VCaP (cell line): Measurements from ENCODE around the gene UBE2Q2.
"Not testable (repeated sequence)": the region's sequence is repeated elsewhere in the genome, so short reads cannot be mapped to it uniquely, and the experiment has no call there.

Source experiments
- H3K27ac ChIP-seq: fragments of 450-650 bp; 2 replicates; pipeline ENCODE4 v1.5.1; 2017
- CTCF ChIP-seq: fragments of 450-650 bp; conservative IDR thresholded peaks from 2 replicates; pipeline ENCODE4 v1.5.1; 2017; ENCODE audit warnings: mild to moderate bottlenecking, moderate library complexity

UBE2Q2 gene

GRCh38 chr15:75842722-75843677 lies at the start of gene UBE2Q2:
Gene UBE2Q2, plus strand, starts transcription at chr15:75843447. Its CDS starts 220 bp downstream, at chr15:75843667.
- no peak; the same call in 1 of the 2 replicates for TF ChIP-seq CTCF
- peak within 1 kb of the TSS; percentile 95 for H3K27ac ChIP-seq

GRCh38 chr15:75796321-75796720 lies 46.9 kb upstream of the UBE2Q2 start:
- no peak overlapping the region for H3K27ac ChIP-seq
- no peak for TF ChIP-seq CTCF

GRCh38 chr15:75797146-75797545 lies 46.1 kb upstream of the UBE2Q2 start:
- H3K27ac ChIP-seq = not testable (repeated sequence)

- no peak for TF ChIP-seq CTCF
- H3K27ac ChIP-seq = no peak overlapping the region
Observed at GRCh38 chr15:75799190-75799589, 44.1 kb upstream of the UBE2Q2 start.

GRCh38 chr15:75800409-75800808 lies 42.8 kb upstream of the UBE2Q2 start:
- H3K27ac ChIP-seq = not testable (repeated sequence)

- peak; percentile 99 for TF ChIP-seq CTCF
- no peak overlapping the region for H3K27ac ChIP-seq
Observed at GRCh38 chr15:75801859-75802593, 41.2 kb upstream of the UBE2Q2 start.

GRCh38 chr15:75807486-75807885 lies 35.8 kb upstream of the UBE2Q2 start:
- not testable (repeated sequence) for H3K27ac ChIP-seq

GRCh38 chr15:75808009-75808408 lies 35.2 kb upstream of the UBE2Q2 start:
- not testable (repeated sequence) for H3K27ac ChIP-seq

GRCh38 chr15:75808563-75808962 lies 34.7 kb upstream of the UBE2Q2 start:
- H3K27ac ChIP-seq = no peak overlapping the region
- TF ChIP-seq CTCF = no peak
